ENCODE measurements around the gene PRRG4. TPM values are rescaled to one million over a fixed set of nuclear protein-coding genes. Genes with fewer than 3 reads are reported as not detected.

The PRRG4 gene
- total and polyA plus RNA-seq, 2 of the 13 experiments (the other 11 are each of a cell fraction or from before 2014, with no cell fraction given) = 0.24 to 0.95 TPM

- 0 out of 2 replicates have a peak, but pooled peaks have one; percentile 33 for TF ChIP-seq BRF2 (CRISPR knock-in tag; IDR thresholded peaks at IDR 0.05)
- TF ChIP-seq SOX6 (IDR thresholded peaks at IDR 0.05) = no peak
- TF ChIP-seq SOX6 (CRISPR knock-in tag; IDR thresholded peaks at IDR 0.05) = 0 out of 2 replicates have a peak, but pooled peaks have one; percentile 17
- TF ChIP-seq NCOA2 (CRISPR knock-in tag; IDR thresholded peaks at IDR 0.05) = no peak
- peak; percentile 72; the same call in 1 of the 2 replicates for TF ChIP-seq KDM5B (CRISPR knock-in tag; IDR thresholded peaks at IDR 0.05; ENCODE audit: borderline replicate concordance)
- TF ChIP-seq KMT2A (CRISPR knock-in tag; IDR thresholded peaks at IDR 0.05) = peak; percentile 30; the same call in 1 of the 2 replicates
- TF ChIP-seq ZNF142 (CRISPR knock-in tag; IDR thresholded peaks at IDR 0.05) = peak; percentile 41; the same call in 1 of the 2 replicates
- peak; percentile 22; the same call in 1 of the 2 replicates for TF ChIP-seq ARID4A (CRISPR knock-in tag; IDR thresholded peaks at IDR 0.05; ENCODE audit: borderline replicate concordance)
- TF ChIP-seq NR1H2 (CRISPR knock-in tag; IDR thresholded peaks at IDR 0.05; ENCODE audit: borderline replicate concordance, low read depth) = peak; percentile 39; the same call in 1 of the 2 replicates
- no peak for TF ChIP-seq SOX13 (IDR thresholded peaks at IDR 0.05)
- peak in 1 of 2 experiments; percentile 30; a peak in 2 of 4 replicates for TF ChIP-seq SOX13 (CRISPR knock-in tag; conservative IDR thresholded peaks at IDR 0.05 in 1 of 2, IDR thresholded peaks at IDR 0.05 in 1 of 2)
- TF ChIP-seq ZIK1 (CRISPR knock-in tag; IDR thresholded peaks at IDR 0.05; ENCODE audit: borderline replicate concordance, low read depth) = peak; percentile 52; the same call in 1 of the 2 replicates
- peak; percentile 44; the same call in 1 of the 2 replicates for TF ChIP-seq ZNF710 (CRISPR knock-in tag; IDR thresholded peaks at IDR 0.05; ENCODE audit: borderline replicate concordance)
- TF ChIP-seq MTA1 (CRISPR knock-in tag; IDR thresholded peaks at IDR 0.05; ENCODE audit: borderline replicate concordance) = peak; percentile 18; the same call in 1 of the 2 replicates
Measured at GRCh38 chr11:32893343-32894148, 63.8 kb downstream of the PRRG4 start (continued).
